D721Med (cell line): ENCODE results near the gene MOCS1.

Source experiments
- DNase-seq: peaks from one replicate; pipeline ENCODE4 v3.0.0; 2011; ENCODE audit warnings: low spot score; ENCODE audit not compliant: insufficient read length
- FAIRE-seq: peaks from 2 replicates; lab custom pipeline; 2011; peaks lifted over from hg19 to GRCh38; lab: Jason Lieb, UNC
- CTCF ChIP-seq: IDR thresholded peaks from 2 replicates; pipeline ENCODE4 v1.5.1; 2012; ENCODE audit warnings: mild to moderate bottlenecking, control low read depth; ENCODE audit not compliant: insufficient read depth; ENCODE audit errors: missing control alignments

The MOCS1 gene

GRCh38 chr6:39931607-39932006, 2.7 kb downstream of the MOCS1 start:
- no peak for DNase-seq

GRCh38 chr6:39930540-39930939, 3.7 kb downstream of the MOCS1 start:
- no peak for FAIRE-seq
- no peak for DNase-seq
- TF ChIP-seq CTCF: no peak

More at GRCh38 chr6:39931607-39932006, 2.7 kb downstream of the MOCS1 start:
- no peak for TF ChIP-seq CTCF
- no peak for FAIRE-seq

DNA sequence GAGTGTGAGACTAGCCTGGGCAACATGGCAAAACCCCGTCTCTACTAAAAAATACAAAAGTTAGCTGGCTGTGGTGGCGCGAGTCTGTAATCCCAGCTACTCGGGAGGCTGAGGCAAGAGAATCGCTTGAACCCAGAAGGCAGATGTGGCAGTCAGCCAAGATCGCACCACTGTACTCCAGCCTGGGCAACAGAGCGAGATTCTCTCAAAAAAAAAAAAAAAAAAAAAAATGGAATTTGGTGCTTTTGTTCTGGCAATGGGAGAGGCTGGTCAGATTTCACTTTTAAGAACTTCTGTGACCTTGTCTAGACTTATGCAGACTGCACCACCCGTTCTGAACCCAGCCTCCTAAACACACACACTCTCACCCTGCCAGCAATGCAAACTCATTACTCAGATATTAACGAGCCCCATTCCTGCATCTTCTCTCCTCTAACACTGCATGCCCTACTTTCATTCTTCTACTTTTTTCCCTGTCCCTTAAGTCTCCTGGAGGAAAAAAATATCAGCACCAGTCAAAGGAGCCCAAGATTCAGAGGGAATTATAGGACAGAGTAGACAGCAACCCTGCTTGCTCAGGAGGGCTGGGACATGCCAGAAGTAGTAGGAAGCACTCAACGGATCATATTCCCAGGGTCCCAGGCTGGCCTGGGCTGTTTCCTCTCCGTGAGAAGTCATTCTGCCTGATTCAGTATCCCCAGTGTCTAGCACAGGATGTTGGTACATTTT, 4.4 kb downstream of the MOCS1 start:
- TF ChIP-seq CTCF: no peak
- FAIRE-seq (no peak), DNase-seq (no peak)

DNA sequence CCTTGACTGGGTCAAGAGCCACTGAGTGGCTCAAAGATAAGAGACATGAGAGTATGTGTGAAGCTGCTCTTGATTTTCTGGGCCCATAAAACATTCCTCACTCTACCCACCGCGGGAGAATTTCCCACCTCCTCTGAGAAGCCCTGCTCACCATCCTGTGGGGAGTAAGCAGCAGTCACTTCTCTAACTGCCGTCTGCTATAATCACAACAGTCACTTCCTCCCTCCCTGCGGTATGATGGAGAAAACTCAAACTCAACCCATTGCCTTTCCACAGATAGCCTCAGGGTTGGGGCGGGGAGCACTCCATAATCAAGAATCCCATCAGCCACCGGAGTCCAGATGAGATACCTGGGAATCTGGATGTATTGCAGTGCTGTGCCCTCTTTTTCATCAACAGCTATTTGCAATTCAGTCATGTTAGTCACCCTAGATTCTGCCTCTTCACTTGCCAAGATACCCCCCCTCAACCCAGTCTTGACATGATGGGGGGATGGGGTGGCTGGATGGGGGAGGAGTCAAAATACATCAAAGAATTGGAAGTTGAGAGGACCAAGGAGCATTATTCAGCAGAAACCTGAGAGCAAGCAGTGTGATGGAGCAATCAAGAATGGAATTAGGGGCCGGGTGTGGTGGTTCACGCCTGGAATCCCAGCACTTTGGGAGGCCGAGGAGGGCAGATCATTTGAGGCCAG, 5.1 kb downstream of the MOCS1 start:
- no peak for DNase-seq
- no peak for FAIRE-seq
- TF ChIP-seq CTCF: no peak

- DNase-seq: no peak
- TF ChIP-seq CTCF: no peak
- no peak for FAIRE-seq
These were observed 7.1 kb downstream of the MOCS1 start for GRCh38 chr6:39927159-39927558.

GRCh38 chr6:39926668-39927067, 7.6 kb downstream of the MOCS1 start:
- FAIRE-seq (no peak), DNase-seq (no peak)

More at GRCh38 chr6:39926668-39927067, 7.6 kb downstream of the MOCS1 start:
- no peak for TF ChIP-seq CTCF
